Esophagus squamous epithelium (tissue), 5 donors: ENCODE results near the gene NLN. TPM values are rescaled to one million over a fixed set of nuclear protein-coding genes. Genes with fewer than 3 reads are reported as not detected.

ENCODE experiments used
- DNase-seq: peaks from one replicate; lab custom pipeline; 2025; lab: John Stamatoyannopoulos, UW
- H3K27ac ChIP-seq, 4 donors: fragments of 200-600 bp; sonication (generic); one replicate each; pipeline ENCODE4 v1.5.1; 2016 to 2019; ENCODE audit warnings: mild to moderate bottlenecking in 1 of 4
- H3K27me3 ChIP-seq, 4 donors: fragments of 200-600 bp; sonication (generic); 1 replicate in 3 of 4; 2 replicates in 1 of 4; pipeline versions ENCODE4 v1.5.1 to v1.6.0; 2017 to 2021; ENCODE audit warnings: antibody characterized with exemption in 1 of 4
- H3K36me3 ChIP-seq, 3 donors: fragments of 200-600 bp; sonication (generic); one replicate each; pipeline ENCODE4 v1.5.1; 2016 to 2019
- H3K4me1 ChIP-seq, 3 donors: fragments of 200-600 bp; sonication (generic); one replicate each; pipeline ENCODE4 v1.5.1; 2017 to 2019
- H3K4me3 ChIP-seq, 4 donors: fragments of 200-600 bp; sonication (generic); 1 replicate in 3 of 4; 2 replicates in 1 of 4; pipeline ENCODE4 v1.5.1; 2016 to 2019; ENCODE audit warnings: mild to moderate bottlenecking in 2 of 4, moderate library complexity in 1 of 4
- H3K9me3 ChIP-seq, 3 donors: fragments of 200-600 bp; sonication (generic); one replicate each; pipeline ENCODE4 v1.5.1; 2016 to 2019
- CTCF ChIP-seq, 6 experiments: fragments of 450-650 bp in 4 of 6; fragments of 200-600 bp in 2 of 6; sonication (generic) in 2 of 6; IDR thresholded peaks; one replicate each; pipeline ENCODE4 v1.5.1; 2016 to 2019; ENCODE audit warnings: antibody characterized with exemption in 6 of 6, mild to moderate bottlenecking in 4 of 6, moderate library complexity in 4 of 6
- POLR2A ChIP-seq, 4 donors: fragments of 450-650 bp; IDR thresholded peaks; one replicate each; pipeline ENCODE4 v1.6.1; 2017; ENCODE audit warnings: antibody characterized with exemption in 4 of 4, mild to moderate bottlenecking in 4 of 4, moderate library complexity in 3 of 4
- WGBS, 2 donors: methylation state at CpG; one replicate each; pipeline ENCODE4 v1.1.5; 2018; 5-methylcytosine and 5-hydroxymethylcytosine counted together
- intact Hi-C: fragments of 100-400 bp; cut with DNase I; formaldehyde crosslinking; loops from one replicate; pipeline ENCODE4 v1.15.0; 2022
- total RNA-seq, 4 donors: library from RNA; depleted of rRNA; stranded (reverse); fragments of >200 nt; gene quantifications; one replicate each; pipeline ENCODE4 v1.1.0, GENCODE V29; 2016
- donor health status: DM: yes; HTN: yes; CAD: no.

NLN gene
- total RNA-seq, 4 donors from 2014 or later, result 4.9 to 22.1 (median 19.2) TPM

GRCh38 chr5:65873181-65873750 is 151.3 kb downstream of the NLN start:
- Histone ChIP-seq H3K27me3 (no peaks in the 10 kb centered on the region), H3K4me3 (no peak overlapping the region), H3K36me3 (no peaks in the 10 kb centered on the region), H3K27ac (no peak overlapping the region), H3K9me3 (peaks cover 0 to 4% (median 0%) of the 10 kb centered on the region in 3 donors), H3K4me1 (no peaks in the 10 kb centered on the region)
- intact Hi-C loops, result no loop called here
- DNase-seq, result no peak
- 56 to 65% methylated on average over 3 of the region's 3 CpGs for WGBS, 2 donors
- no peak for TF ChIP-seq POLR2A (IDR thresholded peaks at IDR 0.05)
- no peak for TF ChIP-seq CTCF (IDR thresholded peaks at IDR 0.05)

GRCh38 chr5:65874241-65874640 is 152.2 kb downstream of the NLN start:
- H3K27ac ChIP-seq, result no peak overlapping the region
- 63 to 65% methylated on average over 3 of the region's 3 CpGs for WGBS, 2 donors
- no peak overlapping the region for H3K4me3 ChIP-seq
- intact Hi-C loops, result no loop called here
- no peaks in the 10 kb centered on the region for H3K36me3 ChIP-seq
- DNase-seq, result no peak
- no peaks in the 10 kb centered on the region for H3K4me1 ChIP-seq
- peaks cover 0 to 7% (median 0%) of the 10 kb centered on the region in 3 donors for H3K9me3 ChIP-seq
- no peaks in the 10 kb centered on the region for H3K27me3 ChIP-seq
- TF ChIP-seq CTCF (IDR thresholded peaks at IDR 0.05), result no peak
- no peak for TF ChIP-seq POLR2A (IDR thresholded peaks at IDR 0.05)

- peaks cover 0 to 7% (median 0%) of the 10 kb centered on the region in 3 donors for H3K9me3 ChIP-seq
- no peak for TF ChIP-seq POLR2A (IDR thresholded peaks at IDR 0.05)
- TF ChIP-seq CTCF (IDR thresholded peaks at IDR 0.05), result no peak
- no peak for DNase-seq
- no peak overlapping the region for H3K4me3 ChIP-seq
- intact Hi-C loops, result no loop called here
- H3K27me3 ChIP-seq, result no peaks in the 10 kb centered on the region
- H3K27ac ChIP-seq, result no peak overlapping the region
- no peaks in the 10 kb centered on the region for H3K4me1 ChIP-seq
- H3K36me3 ChIP-seq, result no peaks in the 10 kb centered on the region
Observed at GRCh38 chr5:65876496-65876895, 154.5 kb downstream of the NLN start.

- TF ChIP-seq CTCF (IDR thresholded peaks at IDR 0.05), result no peak
- no peak for TF ChIP-seq POLR2A (IDR thresholded peaks at IDR 0.05)
- Histone ChIP-seq H3K4me3 (no peak overlapping the region), H3K27me3 (no peaks in the 10 kb centered on the region), H3K27ac (no peak overlapping the region), H3K36me3 (no peaks in the 10 kb centered on the region), H3K4me1 (no peaks in the 10 kb centered on the region), H3K9me3 (peaks cover 0 to 7% (median 0%) of the 10 kb centered on the region in 3 donors)
- intact Hi-C loops, result no loop called here
- WGBS, 2 donors, result 77 to 82% methylated on average over 4 of the region's 4 CpGs
- DNase-seq, result no peak
Observed at GRCh38 chr5:65876970-65877369, 155.0 kb downstream of the NLN start.

Other genes starting within 250 kb of the NLN start
- gene ADAMTS6, start 240.3 kb upstream of the NLN start, total RNA-seq, result 1 to 10 TPM in 2 of 4 donors, under 1 TPM in 2; 0.23 to 3.8 (median 1.0) TPM
- 10 to 100 TPM in 1 of 4 donors, 1 to 10 TPM in 3; 4.0 to 17.3 (median 7.8) TPM for gene CENPK, start 159.0 kb upstream of the NLN start, total RNA-seq
- gene PPWD1, start 158.9 kb upstream of the NLN start, total RNA-seq, result 10 to 100 TPM; 10.1 to 45.4 (median 28.3) TPM
- 10 to 100 TPM in 1 of 4 donors, 1 to 10 TPM in 3; 5.5 to 14.1 (median 7.4) TPM for gene TRIM23, start 97.9 kb upstream of the NLN start, total RNA-seq
- gene SHLD3, start 97.2 kb upstream of the NLN start, total RNA-seq, result 1 to 10 TPM in 3 of 4 donors, under 1 TPM in 1; 0.27 to 4.5 (median 3.1) TPM
- 10 to 100 TPM; 10.1 to 19.5 (median 14.9) TPM for gene TRAPPC13, start 97.2 kb upstream of the NLN start, total RNA-seq
- gene SGTB, start 96 bp upstream of the NLN start, total RNA-seq, result 1 to 10 TPM in 3 of 4 donors, under 1 TPM in 1; 0.99 to 5.8 (median 3.7) TPM
- 10 to 100 TPM; 27.4 to 62.6 (median 48.6) TPM for gene ERBIN, start 204.4 kb downstream of the NLN start, total RNA-seq